H9 (cell line): ENCODE results near the gene TNFAIP2. TPM values are rescaled to one million over a fixed set of nuclear protein-coding genes. Genes with fewer than 3 reads are reported as not detected.
"Not testable (repeated sequence)": the region's sequence is repeated elsewhere in the genome, so short reads cannot be mapped to it uniquely, and the experiment has no call there.

Experiments
- DNase-seq: peaks from one replicate; pipeline ENCODE4 v3.0.0-alpha.2; 2017
- H2AFZ ChIP-seq: one replicate; pipeline ENCODE4 v1.6.1; 2013; ENCODE audit warnings: mild to moderate bottlenecking, low read length, control low read depth, moderate library complexity
- H2AK5ac ChIP-seq: 2 replicates; pipeline ENCODE4 v1.6.1; 2013; ENCODE audit warnings: low read length, control low read depth, mixed read lengths; ENCODE audit not compliant: insufficient read length
- H2BK120ac ChIP-seq: one replicate; pipeline ENCODE4 v1.6.1; 2013; ENCODE audit warnings: low read depth, mild to moderate bottlenecking, low read length, control low read depth, inconsistent platforms; ENCODE audit not compliant: poor library complexity, severe bottlenecking
- H2BK12ac ChIP-seq: 2 replicates; pipeline ENCODE4 v1.6.1; 2013; ENCODE audit warnings: low read length, control low read depth, mixed read lengths, low read depth; ENCODE audit not compliant: insufficient read length
- H2BK15ac ChIP-seq: 2 replicates; pipeline ENCODE4 v1.6.1; 2013; ENCODE audit warnings: low read depth, low read length, control low read depth
- H2BK20ac ChIP-seq: one replicate; pipeline ENCODE4 v1.6.1; 2013; ENCODE audit warnings: low read depth, mild to moderate bottlenecking, low read length, control low read depth, inconsistent platforms; ENCODE audit not compliant: poor library complexity, severe bottlenecking
- H2BK5ac ChIP-seq: 2 replicates; pipeline ENCODE4 v1.6.1; 2013; ENCODE audit warnings: low read length, control low read depth, mixed read lengths; ENCODE audit not compliant: insufficient read length
- H3K14ac ChIP-seq: 2 replicates; pipeline ENCODE4 v1.6.1; 2013; ENCODE audit warnings: low read length, control low read depth; ENCODE audit not compliant: insufficient read depth
- H3K18ac ChIP-seq: 2 replicates; pipeline ENCODE4 v1.6.1; 2013; ENCODE audit warnings: low read depth, mild to moderate bottlenecking, mixed read lengths, low read length, control low read depth; ENCODE audit not compliant: insufficient read length
- H3K23ac ChIP-seq: 2 replicates; pipeline ENCODE4 v1.6.1; 2013; ENCODE audit warnings: low read length, control low read depth, mixed read lengths, low read depth; ENCODE audit not compliant: insufficient read length
- H3K23me2 ChIP-seq: 2 replicates; pipeline ENCODE4 v1.6.1; 2013; ENCODE audit warnings: low read depth, mild to moderate bottlenecking, mixed read lengths, low read length, control low read depth; ENCODE audit not compliant: insufficient read length, poor library complexity, severe bottlenecking
- H3K27ac ChIP-seq: 2 replicates; pipeline ENCODE4 v1.5.1; 2013; ENCODE audit warnings: low read length, control low read depth, mixed read lengths, low read depth; ENCODE audit not compliant: insufficient read length
- H3K27me3 ChIP-seq: 2 replicates; pipeline ENCODE4 v1.6.1; 2013; ENCODE audit warnings: low read length, control low read depth, inconsistent platforms; ENCODE audit not compliant: insufficient read depth
- H3K4ac ChIP-seq: 2 replicates; pipeline ENCODE4 v1.6.1; 2013; ENCODE audit warnings: low read depth, mild to moderate bottlenecking, control low read depth, inconsistent platforms, low read length, moderate library complexity
- H3K4me1 ChIP-seq: 2 replicates; pipeline ENCODE4 v1.6.1; 2013; ENCODE audit warnings: low read length, control low read depth, inconsistent platforms; ENCODE audit not compliant: insufficient read depth
- H3K4me2 ChIP-seq: 2 replicates; pipeline ENCODE4 v1.6.1; 2013; ENCODE audit warnings: low read length, control low read depth, mixed read lengths; ENCODE audit not compliant: insufficient read length, insufficient read depth
- H3K56ac ChIP-seq: 2 replicates; pipeline ENCODE4 v1.6.1; 2013; ENCODE audit warnings: low read depth, mild to moderate bottlenecking, mixed read lengths, low read length, control low read depth; ENCODE audit not compliant: insufficient read length
- H3K79me1 ChIP-seq: 2 replicates; pipeline ENCODE4 v1.6.1; 2013; ENCODE audit warnings: low read depth, mild to moderate bottlenecking, moderate library complexity, low read length, control low read depth, inconsistent platforms; ENCODE audit not compliant: insufficient read depth, poor library complexity, severe bottlenecking
- H3K79me2 ChIP-seq: 2 replicates; pipeline ENCODE4 v1.6.1; 2013; ENCODE audit warnings: low read length, control low read depth, inconsistent platforms; ENCODE audit not compliant: insufficient read depth
- H3K9ac ChIP-seq: 2 replicates; pipeline ENCODE4 v1.6.1; 2013; ENCODE audit warnings: low read length, control low read depth, mixed read lengths; ENCODE audit not compliant: insufficient read length; ENCODE audit errors: extremely low read depth
- H3K9me3 ChIP-seq: one replicate; pipeline ENCODE4 v1.6.1; 2013; ENCODE audit warnings: low read depth, low read length, inconsistent platforms; ENCODE audit not compliant: control insufficient read depth
- H3T11ph ChIP-seq: one replicate; pipeline ENCODE4 v1.6.1; 2013; ENCODE audit warnings: mild to moderate bottlenecking, low read length, control low read depth, inconsistent platforms
- H4K20me1 ChIP-seq: one replicate; pipeline ENCODE4 v1.6.1; 2013; ENCODE audit not compliant: control insufficient read depth, insufficient read length, insufficient read depth
- H4K5ac ChIP-seq: 2 replicates; pipeline ENCODE4 v1.6.1; 2013; ENCODE audit warnings: low read depth, mild to moderate bottlenecking, mixed read lengths, low read length, control low read depth; ENCODE audit not compliant: insufficient read length
- H4K8ac ChIP-seq: replicated peaks from 2 replicates; pipeline ENCODE4 v1.6.1; 2013; ENCODE audit warnings: low read length, control low read depth, mixed read lengths, low read depth; ENCODE audit not compliant: insufficient read length
- H4K91ac ChIP-seq: 2 replicates; pipeline ENCODE4 v1.6.1; 2013; ENCODE audit warnings: low read depth, mild to moderate bottlenecking, moderate library complexity, mixed read lengths, low read length, control low read depth; ENCODE audit not compliant: insufficient read length
- H3K27ac Mint-ChIP-seq, 3 experiments: 2 replicates in 2 of 3; 3 replicates in 1 of 3; pipeline ENCODE4 v1.8.0; 2020 to 2021; ENCODE audit warnings: mixed read lengths in 3 of 3, mild to moderate bottlenecking in 1 of 3, moderate library complexity in 1 of 3
- H3K27me3 Mint-ChIP-seq: 2 replicates; pipeline ENCODE4 v1.8.0; 2021; ENCODE audit warnings: low read depth, mild to moderate bottlenecking, moderate library complexity, mixed read lengths
- H3K36me3 Mint-ChIP-seq, 3 experiments: 2 replicates in 2 of 3; 3 replicates in 1 of 3; pipeline ENCODE4 v1.8.0; 2020 to 2021; ENCODE audit warnings: low read depth in 3 of 3, mixed read lengths in 3 of 3; ENCODE audit not compliant: insufficient read depth in 1 of 3
- H3K4me1 Mint-ChIP-seq, 2 experiments: 2 replicates each; pipeline ENCODE4 v1.8.0; 2020; ENCODE audit warnings: mixed read lengths in 2 of 2
- H3K4me3 Mint-ChIP-seq, 2 experiments: 2 replicates in 1 of 2; 3 replicates in 1 of 2; pipeline ENCODE4 v1.8.0; 2020 to 2021; ENCODE audit warnings: mild to moderate bottlenecking in 2 of 2, mixed read lengths in 2 of 2, moderate library complexity in 1 of 2
- H3K9me3 Mint-ChIP-seq, 2 experiments: 2 replicates in 1 of 2; 3 replicates in 1 of 2; pipeline ENCODE4 v1.8.0; 2020; ENCODE audit warnings: mild to moderate bottlenecking in 2 of 2, mixed read lengths in 2 of 2, moderate library complexity in 1 of 2
- WGBS: extraction: QIAGEN DNeasy Blood & Tissue Kit; methylation state at CpG from one replicate; pipeline ENCODE4 v1.1.7; 2013; ENCODE audit warnings: missing lambda C conversion rate, low lambda C conversion rate, mixed read lengths; ENCODE audit not compliant: insufficient read length; ENCODE audit errors: extremely low coverage; 5-methylcytosine and 5-hydroxymethylcytosine counted together
- total RNA-seq: library from RNA; stranded (reverse); gene quantifications from 2 replicates; pipeline ENCODE4 v1.2.1, GENCODE V29; 2021
- TF ChIP-seq, protein P1 (sequence below): fragments of 200-600 bp; sonication (generic); conservative IDR thresholded peaks from 3 replicates; pipeline ENCODE4 v1.8.0; 2021; ENCODE audit warnings: antibody characterized with exemption, mild to moderate bottlenecking

Gene TNFAIP2
- total RNA-seq, 1 experiment from 2014 or later, result 29.3 TPM

DNA sequence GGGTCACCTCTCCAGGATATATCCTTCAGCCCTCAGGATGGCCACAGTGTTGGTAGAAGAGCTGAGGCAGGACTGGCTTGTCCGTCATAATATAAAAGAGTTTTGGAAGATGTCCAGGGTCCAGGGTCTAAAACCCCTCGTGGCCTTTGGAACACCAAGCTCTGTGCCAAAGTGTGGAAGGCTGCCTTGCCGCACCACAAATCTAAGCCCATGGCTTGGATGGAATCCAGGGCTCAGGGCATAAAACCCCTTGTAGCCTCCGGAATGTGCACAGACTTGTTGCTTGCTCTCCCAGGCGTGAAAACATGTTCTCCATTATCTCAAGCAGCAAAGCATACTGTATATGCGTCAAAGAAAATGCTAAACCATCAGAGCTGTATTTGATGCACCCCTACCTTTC is 46.7 kb downstream of the TNFAIP2 start:
- Histone ChIP-seq H2BK5ac (no peak overlapping the region), H2BK12ac (no peak overlapping the region), H3K56ac (no peak overlapping the region), H3K4ac (no peak overlapping the region), H3K9me3 (peaks cover 31% of the 10 kb centered on the region), H4K5ac (no peak overlapping the region), H2BK15ac (no peak overlapping the region), H2AK5ac (no peak overlapping the region), H4K8ac (no peak overlapping the region), H3K27me3 (no peaks in the 10 kb centered on the region), H3K18ac (no peak overlapping the region), H3K9ac (no peak overlapping the region), H2BK120ac (no peak overlapping the region), H4K91ac (no peak overlapping the region), H3K14ac (no peak overlapping the region), H3K79me2 (no peaks in the 10 kb centered on the region), H3K79me1 (no peaks in the 10 kb centered on the region), H2AFZ (no peak overlapping the region), H3T11ph (no peak overlapping the region), H3K23me2 (no peaks in the 10 kb centered on the region), H2BK20ac (no peak overlapping the region), H3K23ac (no peak overlapping the region), H3K4me1 (no peaks in the 10 kb centered on the region), H4K20me1 (no peaks in the 10 kb centered on the region), H3K4me2 (no peak overlapping the region), H3K27ac (no peak overlapping the region)
- Mint-ChIP-seq H3K9me3 (peaks cover 49 to 51% of the 10 kb centered on the region in 2 experiments), H3K36me3 (peaks cover 9 to 31% (median 29%) of the 10 kb centered on the region in 3 experiments), H3K4me3 (no peak overlapping the region), H3K4me1 (no peaks in the 10 kb centered on the region), H3K27ac (no peak overlapping the region), H3K27me3 (peaks cover 11% of the 10 kb centered on the region)
- WGBS, result no CpG with 5 or more reads among the region's 6 CpGs
- TF ChIP-seq, protein P1, sequence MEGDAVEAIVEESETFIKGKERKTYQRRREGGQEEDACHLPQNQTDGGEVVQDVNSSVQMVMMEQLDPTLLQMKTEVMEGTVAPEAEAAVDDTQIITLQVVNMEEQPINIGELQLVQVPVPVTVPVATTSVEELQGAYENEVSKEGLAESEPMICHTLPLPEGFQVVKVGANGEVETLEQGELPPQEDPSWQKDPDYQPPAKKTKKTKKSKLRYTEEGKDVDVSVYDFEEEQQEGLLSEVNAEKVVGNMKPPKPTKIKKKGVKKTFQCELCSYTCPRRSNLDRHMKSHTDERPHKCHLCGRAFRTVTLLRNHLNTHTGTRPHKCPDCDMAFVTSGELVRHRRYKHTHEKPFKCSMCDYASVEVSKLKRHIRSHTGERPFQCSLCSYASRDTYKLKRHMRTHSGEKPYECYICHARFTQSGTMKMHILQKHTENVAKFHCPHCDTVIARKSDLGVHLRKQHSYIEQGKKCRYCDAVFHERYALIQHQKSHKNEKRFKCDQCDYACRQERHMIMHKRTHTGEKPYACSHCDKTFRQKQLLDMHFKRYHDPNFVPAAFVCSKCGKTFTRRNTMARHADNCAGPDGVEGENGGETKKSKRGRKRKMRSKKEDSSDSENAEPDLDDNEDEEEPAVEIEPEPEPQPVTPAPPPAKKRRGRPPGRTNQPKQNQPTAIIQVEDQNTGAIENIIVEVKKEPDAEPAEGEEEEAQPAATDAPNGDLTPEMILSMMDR, result no peak
- DNase-seq, result no peak

DNA sequence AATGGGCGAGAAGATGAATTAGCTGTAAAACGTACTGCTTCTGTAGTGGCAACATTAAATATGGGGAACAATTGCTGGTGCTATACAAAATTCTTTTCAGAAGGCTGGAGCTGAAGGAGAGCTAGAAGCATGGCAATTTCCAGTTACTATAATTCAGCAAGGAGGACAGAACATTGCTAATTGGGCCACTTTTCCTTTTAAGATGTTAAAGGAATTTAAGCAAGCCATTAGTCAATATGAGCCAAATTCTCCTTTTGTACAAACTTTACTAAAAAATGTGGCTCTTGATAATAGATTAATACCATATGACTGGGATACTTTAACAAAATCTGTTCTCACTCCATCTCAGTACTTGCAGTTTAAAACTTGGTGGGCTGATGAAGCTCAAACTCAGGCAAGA is 47.9 kb downstream of the TNFAIP2 start:
- not testable (repeated sequence) for H2AK5ac ChIP-seq, H4K20me1 ChIP-seq
- H3K36me3 Mint-ChIP-seq, result peaks cover 12 to 35% (median 34%) of the 10 kb centered on the region in 3 experiments

More for the DNA sequence above, 47.9 kb downstream of the TNFAIP2 start:
- H3K18ac ChIP-seq, H3K4ac ChIP-seq, H4K5ac ChIP-seq, H4K8ac ChIP-seq, H3K4me1 ChIP-seq, H3K4me2 ChIP-seq, H3K23ac ChIP-seq, H3K56ac ChIP-seq, H2BK20ac ChIP-seq, H2BK5ac ChIP-seq, H3K9ac ChIP-seq, H3T11ph ChIP-seq, H4K91ac ChIP-seq, H3K4me1 Mint-ChIP-seq, DNase-seq, H3K4me3 Mint-ChIP-seq, H3K79me2 ChIP-seq, H3K14ac ChIP-seq, H2BK15ac ChIP-seq, H3K79me1 ChIP-seq, H3K27ac ChIP-seq, H3K27ac Mint-ChIP-seq, H2BK12ac ChIP-seq, H3K27me3 ChIP-seq, H3K23me2 ChIP-seq, H2BK120ac ChIP-seq, H2AFZ ChIP-seq: not testable (repeated sequence)
- no CpG with 5 or more reads among the region's 2 CpGs for WGBS
- Mint-ChIP-seq H3K9me3 (peaks cover 54 to 59% of the 10 kb centered on the region in 2 experiments), H3K27me3 (peaks cover 10% of the 10 kb centered on the region)
- peaks cover 34% of the 10 kb centered on the region for H3K9me3 ChIP-seq
